NCI-H2081 treated with DMSO at 0.1 percent for 48 hours (cell line): ENCODE data around the gene ABLIM2.

Experiments
- DNase-seq: peaks from one replicate; lab custom pipeline; 2025; lab: John Stamatoyannopoulos, UW

The ABLIM2 gene

DNA sequence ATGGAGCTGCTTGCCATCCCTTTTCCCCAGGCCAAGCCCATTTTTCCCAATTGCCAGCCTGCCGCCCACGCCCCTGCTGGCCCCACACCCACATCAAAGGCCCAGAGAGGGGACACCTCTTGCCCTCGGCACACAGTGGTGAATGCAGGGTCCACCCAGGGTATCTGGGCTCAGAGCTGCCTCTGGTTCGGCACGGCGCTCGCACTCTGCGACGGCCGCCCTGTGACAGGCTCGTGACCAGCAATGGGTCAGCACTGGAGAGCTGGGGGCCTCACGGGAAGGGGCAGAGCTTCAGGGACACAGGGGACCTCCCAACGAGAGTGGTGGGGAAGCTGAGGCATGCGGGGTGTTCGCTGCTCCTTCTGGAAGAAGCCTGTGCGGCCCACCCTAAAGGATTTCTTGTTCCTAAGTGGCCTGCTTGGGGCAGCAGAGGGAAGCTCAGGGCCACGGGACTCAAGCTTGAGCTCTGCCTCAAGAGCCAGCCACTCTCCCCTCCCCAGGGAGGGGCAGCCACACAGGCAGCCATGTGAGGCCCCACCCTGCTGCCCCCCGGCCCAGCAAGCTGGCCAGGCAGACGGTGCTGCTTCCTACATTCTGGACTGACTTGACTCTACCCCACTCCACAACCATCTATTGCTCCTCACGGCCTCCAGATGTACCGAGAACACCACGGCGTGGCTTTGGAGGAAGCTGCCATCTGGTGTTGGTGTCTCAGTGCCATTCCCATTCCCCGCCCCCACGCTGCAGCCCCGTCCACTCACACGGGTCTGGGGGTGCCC lies 73.7 kb downstream of the ABLIM2 start:
- no peak for DNase-seq

DNA sequence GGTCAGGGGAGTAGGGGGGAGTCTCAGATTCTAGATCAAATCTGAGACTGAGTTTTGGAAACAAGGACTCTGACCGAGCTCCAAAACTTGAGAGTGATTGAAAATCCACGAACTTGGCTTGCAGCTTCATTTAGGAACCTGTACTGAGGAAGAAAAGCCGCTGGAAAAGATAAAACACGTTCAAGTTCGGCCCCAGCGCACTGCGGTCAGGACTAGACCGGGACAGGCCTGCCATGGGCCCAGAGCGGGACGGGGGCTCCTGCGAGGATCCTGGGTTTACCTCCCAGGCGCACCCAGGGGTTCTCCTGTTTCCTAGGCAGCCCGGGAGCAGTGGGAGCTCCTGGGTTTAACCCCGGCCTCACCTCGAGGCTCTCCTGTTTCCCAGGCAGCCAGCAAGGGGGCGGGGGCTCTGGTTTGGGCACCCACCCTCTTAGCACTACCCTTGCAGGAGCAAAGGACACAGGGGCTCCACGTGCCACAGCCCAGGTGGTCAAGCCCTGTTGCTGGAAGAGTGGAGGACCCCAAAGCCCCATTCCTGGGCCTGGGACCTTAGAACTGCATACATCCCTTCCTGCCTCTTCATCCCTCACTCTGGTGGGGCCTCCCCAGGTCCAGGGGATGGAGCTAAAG lies 74.5 kb downstream of the ABLIM2 start:
- no peak for DNase-seq

DNA sequence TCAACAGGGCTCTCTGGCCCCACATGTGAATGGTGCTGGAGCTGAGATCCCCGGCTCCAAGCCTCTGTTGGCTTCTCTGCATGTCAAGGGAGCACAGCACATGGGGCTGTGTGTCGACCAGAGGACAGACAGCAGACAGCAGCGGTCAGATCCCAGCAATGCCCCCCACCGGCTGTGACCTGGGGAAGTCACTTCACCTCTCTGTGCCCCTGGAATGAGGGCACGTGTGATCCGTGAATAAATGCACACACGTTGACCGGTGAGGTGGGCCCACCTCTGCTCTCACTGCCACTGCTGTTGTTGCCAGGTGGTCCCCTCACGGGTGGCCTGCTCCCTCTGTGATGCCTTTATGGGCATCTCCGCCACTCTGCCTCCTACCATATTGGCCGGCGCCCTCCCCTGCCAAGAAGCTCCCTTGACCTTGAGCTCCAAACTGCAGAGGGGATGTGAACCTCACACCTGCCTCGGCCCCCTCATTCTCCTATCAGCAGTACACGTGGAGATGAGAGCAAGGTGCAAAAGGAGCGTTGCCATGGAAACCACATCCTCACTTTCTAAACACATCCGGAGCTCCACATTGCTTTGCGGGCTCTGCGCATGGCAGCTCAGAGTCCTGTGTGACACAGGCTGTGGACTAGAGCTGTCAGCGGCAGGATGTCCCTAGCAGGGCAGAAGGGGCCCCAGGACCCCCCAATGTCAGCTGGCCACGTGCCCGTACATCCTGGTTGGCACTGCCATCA lies 75.4 kb downstream of the ABLIM2 start:
- DNase-seq: no peak

DNA sequence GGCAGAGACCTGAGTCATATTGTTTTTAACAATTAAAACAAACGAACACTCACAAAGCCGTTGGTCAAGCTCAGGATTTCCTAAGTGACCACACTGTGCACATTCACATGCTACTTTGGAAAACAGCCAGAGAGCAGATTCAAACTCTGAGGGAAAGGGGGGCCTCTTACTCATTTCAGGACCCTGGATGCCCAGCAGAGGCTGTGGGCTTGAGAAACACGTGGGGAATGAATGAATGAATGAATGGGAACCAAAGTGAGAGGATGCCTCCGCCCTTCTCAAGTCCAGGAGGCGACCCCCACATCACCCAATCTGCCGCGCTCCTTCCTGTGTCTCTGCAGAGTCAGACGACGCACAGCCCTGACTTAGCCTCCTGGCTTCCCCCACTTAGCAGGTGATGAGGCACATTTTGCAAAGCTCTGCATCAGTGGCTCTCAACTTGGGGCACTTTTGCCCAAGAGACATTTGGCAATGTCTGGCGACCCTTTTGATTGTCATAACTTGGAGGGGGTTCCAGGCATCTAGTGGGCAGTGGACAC lies 76.0 kb downstream of the ABLIM2 start:
- no peak for DNase-seq

DNA sequence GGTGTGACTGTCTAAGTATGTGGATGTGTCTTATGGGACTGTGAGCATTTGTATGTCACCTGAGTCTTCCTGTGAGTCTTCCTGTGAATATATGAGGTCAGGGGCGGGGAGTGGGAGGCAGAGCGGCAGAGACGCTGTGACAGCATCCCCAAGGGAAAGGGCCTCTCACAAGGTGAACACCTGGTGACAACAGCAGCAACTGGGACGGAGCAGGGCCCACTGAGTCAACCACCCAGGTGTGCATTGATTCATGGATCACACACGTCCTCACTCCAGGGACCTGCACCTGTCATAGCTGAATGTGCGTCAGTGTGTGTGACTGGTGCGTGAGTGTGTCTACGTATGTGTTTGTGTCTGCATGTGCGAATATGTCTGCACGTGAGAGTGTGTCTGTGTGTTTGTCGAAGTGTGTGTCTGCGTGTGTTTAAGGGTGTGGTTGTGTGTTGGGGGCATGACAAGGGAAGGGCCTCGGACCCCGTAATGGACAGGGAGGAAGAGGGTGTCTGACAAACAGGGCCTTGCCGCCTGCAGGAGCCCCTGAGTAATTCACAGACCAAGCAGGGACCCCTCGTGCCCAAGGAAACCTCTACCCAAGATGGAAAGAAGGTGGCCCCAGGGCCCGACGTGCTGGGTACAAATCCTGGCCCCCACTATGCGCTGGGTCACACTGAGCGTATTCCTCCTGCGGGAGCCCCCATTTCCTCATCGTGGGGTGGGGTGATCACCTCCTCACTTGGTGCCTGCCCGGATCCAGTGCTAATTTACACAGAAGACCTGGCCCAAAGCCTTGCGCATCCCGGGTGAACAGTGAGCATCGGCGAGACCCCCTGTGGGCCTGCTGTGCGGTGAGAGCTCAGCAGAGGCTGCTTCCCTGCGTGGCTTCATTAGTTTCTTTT lies 76.7 kb downstream of the ABLIM2 start:
- no peak for DNase-seq

DNA sequence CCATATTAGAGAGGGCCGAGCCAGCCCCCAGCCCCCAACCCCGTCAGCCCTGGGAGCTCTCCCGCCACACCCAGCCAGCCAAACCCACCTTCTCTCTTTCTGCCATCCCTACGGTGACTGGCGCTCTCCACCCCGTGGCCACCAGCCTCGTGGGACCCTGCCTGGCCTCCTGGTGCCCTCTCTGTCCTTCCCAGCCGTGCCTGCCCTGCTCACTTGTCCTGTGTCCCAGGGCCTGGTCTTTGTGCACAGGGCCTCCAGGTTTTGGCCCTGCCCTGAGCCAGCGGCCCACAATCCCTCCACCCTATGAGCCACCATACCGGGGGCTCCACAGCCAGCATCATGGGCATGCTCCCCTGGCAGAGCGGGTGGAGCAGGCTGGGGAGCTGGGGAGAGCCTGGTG lies 77.4 kb downstream of the ABLIM2 start:
- DNase-seq: no peak

DNA sequence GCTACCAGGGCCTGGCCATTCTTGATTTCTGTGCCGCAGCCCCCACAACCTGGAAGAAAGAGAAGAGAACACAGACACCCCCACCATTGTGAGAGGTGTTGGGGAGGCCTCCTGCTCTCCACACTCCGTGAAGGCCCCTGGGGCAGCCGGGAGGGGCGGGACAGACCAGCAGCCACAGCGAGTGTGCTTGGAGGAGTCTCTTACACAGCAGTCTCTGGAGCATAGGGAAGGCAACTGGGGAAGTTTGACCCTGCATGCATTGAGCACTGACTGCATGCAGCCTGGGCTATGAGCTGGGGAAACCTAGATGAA lies 77.9 kb downstream of the ABLIM2 start:
- no peak for DNase-seq

DNA sequence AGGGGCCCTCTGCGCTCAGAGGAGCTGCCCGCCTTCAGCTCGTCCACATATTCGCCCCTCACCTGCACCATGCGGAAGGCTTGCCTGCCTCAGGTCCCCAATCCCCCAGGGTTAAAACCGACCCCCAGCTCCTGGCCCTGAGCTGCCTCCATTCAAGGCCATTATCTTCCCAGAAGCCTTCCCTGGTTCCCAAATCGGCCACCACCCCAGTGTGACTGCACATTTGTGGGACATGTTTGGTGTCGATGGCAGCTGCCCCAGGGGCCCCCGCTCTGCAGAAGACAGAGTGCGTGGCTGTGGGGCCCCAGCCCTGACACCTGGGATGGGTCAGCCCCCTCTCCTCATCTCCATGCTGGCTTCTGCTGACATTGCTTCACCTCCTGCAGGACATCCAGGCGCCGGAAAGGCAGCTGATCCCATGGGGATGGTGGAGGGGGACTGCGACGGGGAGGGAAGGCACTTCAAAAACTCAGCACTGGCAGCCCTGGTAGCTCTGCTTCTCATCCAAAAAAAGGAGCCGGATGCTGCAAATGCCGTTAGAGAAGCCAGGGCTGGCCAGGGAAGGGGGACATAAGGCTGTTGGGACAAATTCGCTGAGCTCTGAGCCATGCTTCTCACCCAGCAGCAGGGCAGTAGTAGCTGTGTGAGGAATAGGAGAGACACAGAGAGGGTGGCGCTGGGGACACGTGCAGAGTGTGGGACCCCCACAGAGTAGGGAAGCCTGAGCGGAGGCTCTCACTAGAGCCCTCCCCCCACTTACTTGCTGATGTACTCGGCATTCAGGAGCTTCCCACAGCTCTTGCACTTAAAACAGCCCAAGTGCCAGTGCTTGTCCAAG lies 78.5 kb downstream of the ABLIM2 start:
- no peak for DNase-seq

DNA sequence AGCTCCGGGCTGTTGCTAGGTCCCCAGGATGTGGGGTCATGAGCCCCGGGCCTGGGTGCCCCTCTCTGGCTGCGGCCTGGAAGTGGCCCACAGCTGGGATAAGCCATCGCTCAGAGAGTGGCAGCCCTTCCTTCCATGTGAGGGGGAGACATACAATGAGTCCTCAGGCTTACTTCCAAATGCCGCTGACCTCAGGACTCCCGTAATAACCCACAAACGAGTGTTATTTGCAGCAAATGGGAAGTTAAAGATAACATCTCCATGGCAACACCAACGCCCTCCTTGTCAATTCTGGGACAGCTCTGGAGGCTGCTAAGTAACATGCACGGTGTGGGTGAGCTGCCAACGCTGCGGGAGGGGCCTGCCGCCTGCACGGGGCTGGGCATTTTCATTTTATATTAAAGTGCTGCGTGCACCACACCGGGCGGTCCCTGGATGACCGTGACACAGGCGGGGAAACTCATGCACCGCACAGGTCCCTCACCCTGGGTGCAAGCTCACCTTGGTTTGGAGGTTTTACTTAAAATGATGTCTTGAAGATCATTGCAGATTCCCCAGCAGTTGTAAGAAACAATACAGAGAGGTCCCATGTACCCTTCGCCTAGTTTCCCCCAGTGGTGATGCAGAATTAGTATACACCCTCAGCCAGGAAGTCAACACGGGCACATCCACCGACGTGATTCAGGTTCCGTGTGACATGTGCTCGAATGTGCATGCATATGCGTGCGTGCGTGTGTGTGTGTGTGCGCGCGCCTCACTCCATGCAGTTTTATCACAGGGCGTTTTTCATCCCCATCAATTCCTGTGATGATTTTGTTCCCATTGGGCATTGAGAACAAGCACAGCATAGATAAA lies 79.4 kb downstream of the ABLIM2 start:
- DNase-seq: no peak

DNA sequence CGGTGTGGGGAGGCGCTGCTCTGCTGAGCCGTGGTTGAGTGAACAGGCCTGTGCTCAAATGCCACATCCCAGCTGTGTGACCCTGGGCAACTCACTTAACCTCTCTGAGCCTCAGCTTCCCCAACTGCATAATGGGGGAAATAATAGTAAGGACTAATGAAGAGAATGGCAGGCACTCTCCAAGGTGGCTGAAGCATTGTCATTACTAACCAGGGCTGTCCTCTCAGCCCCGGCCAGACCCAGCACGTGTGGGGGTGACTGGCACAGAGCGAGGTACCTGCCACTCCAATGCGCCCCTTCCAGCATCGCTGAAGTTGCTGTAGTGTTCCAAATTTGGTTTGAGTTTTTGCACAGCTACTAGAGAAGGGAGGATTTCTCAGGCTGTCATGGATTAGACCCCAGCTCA lies 80.0 kb downstream of the ABLIM2 start:
- DNase-seq: no peak

DNA sequence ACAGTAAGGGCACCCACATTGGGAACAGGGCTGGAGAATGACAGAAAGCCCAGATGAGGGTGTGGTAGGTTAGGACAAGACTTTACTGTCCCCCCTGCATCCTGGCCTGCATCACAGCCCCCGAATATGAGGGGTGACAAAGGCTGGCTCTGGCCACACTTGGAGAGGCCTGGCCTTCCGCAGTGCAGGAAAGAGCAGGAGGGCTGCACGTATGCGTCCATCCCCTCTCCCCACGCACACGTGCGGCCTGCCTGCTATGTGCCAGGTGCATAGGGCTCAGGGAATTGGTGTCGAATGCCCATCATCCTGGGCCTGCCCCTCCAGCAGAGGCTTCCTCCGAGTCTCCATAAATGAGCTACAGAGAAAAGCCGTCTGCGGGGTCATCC lies 80.5 kb downstream of the ABLIM2 start:
- no peak for DNase-seq

DNA sequence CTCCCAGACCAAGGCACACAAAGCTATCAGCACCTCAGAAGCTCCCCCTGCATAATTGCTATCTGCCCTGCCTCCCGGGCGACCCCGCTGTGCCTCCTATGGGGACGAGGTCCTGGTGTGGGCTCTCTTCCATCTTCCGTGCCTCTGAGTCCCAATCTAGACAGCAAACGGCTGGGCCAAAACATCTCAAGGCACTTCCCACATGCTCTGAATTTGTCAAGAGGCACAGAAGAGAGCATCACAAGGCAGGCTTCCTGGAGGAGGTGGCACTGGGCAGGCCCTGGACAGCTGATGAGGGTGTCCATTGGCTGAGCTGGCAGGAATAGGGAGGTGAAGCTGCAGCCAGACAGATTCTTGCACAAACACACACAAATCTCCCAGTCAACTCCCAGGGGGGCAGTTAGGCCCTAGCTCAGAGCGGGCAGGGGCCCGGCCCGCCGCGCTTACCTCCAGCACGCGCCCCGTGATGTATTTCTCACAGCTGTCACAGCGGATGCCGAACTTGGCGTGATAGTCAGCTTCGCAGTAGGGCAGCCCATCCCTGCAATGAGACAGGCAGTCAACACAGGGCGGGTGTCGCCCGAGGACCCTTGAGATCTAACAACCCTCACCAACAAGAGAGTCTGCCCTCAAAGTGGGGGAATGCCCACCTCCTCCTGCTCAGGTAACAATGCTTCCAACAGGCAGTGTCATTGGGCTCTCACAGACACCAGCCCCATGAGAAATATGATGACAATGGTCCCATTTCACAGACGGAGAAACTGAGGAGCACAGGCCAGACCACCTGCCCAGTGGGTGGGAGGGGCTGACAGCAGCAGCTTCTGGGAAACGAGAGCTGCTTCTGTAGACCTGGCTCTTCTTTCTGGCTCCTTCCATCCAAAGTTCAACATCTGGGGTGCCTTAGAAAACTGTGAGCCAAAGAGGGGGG lies 81.2 kb downstream of the ABLIM2 start:
- no peak for DNase-seq

DNA sequence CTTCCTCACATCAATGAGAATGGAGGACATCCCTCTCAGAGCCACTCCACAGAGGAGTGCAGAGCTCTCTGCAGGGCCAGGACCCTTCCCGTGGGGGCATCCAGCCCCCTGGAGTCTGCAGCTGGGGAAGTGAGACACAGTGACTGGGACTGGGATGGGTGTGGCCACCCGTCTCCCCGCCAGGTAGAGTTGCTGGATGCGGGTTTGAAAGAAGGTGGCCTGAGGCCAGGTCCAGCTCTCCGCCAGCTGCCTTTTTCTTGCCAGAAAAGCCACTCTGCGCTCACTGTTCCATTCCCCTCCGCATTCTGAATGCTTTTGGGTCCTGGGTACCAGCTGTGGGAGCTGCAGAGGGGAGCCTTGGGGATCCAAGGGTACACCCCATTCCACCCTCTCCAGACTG lies 82.6 kb downstream of the ABLIM2 start:
- DNase-seq: no peak

DNA sequence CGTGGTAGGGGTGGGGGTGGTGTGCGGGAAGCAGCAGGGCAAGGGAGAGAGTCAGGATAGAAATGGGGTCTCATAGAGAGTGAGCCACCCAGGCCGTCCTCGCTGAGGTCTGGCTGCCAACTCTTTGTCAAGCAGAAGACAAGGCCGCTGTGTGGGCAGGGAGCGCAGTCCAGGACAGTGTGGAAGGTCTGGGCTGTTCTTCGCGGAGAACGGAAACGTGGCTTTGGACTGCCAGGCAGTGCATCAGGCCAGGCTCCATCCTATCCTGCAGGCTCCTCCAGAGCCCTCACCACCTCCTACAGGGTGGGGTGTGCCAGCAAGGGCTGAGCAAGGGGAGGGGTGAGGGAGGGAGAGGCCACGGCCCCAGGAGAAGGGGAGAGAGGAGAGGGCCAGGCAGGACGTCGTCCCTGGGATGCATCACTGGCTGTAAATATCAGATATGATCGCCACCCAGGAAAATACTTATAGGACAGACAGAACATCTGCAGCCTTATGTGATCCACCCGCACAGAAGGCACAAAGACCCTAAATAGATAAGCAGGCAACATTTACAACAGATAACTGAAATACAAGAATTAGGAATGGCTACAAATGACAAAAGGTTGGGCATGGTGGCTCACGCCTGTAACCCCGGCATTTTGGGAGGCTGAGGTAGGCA lies 85.3 kb downstream of the ABLIM2 start:
- no peak for DNase-seq

DNA sequence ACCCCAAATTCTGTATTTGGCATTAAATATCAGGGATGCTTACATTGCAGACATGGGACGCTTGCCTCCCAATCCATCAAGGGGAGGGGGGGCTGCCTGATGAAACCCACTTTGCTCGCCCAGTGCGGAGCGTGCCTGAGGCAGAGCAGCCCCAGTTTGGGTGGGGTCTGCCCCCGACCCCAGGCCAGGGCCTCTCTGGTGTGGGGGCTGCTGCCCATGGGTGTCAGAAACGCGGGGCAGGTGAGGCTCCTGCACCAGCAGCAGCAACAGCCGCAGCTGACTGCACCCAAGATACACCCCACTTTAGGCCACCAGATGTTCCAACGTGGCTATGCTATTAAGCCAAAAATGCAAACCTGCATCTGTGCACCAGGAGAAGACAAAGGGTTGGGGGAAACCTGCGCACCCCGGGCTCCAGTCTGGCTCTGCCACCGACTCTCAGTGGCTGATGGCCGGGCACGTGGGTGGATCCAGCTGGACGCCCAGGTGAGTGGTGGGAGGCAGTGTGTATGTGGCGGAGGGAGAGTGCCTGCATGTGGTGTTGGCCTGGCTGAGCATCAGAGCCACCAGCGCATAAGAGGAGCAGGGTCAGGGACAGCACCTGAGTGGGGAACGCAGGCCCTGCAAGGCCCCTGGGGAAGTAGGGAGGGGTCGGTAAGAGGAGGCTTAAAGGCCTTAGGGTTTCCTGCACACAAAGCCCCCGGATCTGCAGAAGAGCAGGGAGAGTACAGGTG lies 86.2 kb downstream of the ABLIM2 start:
- no peak for DNase-seq

DNA sequence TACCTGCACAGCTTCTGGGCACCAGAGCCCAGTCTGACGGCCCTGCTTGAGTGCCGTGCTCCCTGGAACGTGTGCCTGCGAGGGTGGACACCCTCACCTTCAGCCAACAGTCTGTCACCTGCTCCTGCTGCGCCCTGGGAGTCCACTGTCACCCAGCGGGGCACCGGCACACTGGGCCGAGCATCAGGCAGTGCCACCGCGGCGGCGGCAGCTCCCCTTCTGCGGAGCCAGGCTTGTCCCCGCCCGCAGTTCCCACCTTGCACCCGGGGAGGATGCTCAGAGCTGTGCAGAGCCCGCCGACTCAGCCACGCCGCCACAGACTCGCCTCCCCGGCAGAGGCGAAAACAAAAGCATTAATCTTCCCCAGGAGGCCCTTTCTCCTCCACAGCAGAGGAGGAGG lies 86.8 kb downstream of the ABLIM2 start:
- peak; percentile 31 for DNase-seq

DNA sequence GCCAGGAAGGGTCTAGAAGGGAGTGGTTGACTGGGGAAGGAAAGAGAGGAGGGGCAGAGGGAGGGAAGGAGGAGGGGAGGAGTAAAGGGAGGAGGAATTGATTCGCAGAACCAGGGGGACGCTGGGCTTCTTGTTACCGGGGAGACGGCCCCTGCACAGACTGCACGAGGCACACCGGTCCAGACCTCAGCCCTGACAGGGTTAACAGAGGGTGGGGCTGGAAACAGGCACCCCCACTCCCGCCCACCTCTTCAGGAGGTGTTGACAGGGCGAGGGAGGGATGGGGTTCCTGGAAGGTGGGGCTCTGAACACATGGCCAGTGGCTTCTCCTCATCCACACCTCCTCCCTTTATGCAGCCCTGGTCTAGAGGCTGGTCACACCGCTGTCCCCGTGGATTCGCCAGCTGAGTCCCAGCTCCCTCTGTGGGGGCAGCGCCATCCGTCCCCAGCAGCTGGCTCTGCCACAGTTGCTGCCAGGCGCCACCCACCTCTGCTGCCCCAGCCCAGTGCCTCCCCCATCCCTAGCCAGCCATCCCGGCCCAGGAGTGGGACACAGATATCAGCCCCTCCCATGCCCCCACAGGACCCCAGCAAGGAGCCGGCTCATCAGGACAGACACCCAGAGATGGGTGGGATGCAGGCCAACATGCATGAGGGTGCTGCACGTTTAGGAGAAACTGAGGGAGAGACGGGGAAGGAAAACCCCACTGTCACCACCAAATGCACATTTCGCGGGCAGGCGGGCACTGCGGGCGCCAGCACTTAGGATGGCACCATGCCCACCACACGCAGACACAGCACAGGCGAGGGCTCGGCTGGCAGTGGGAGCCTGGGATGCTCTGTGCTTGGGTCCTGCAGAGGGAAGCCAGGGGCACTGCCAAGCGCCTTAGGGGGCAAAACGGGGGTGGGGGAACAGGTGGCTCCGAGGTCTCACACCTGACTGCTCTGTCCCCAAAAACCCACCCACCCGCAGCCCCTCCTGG lies 87.6 kb downstream of the ABLIM2 start:
- no peak for DNase-seq
